GM18498 (cell line): ENCODE measurements around the gene VDR.

ENCODE experiments used
- ATAC-seq: cut with Tn5 transposase; IDR thresholded peaks from one replicate; pipeline ENCODE4 v1.9.1; 2021; ENCODE audit warnings: mild to moderate bottlenecking, moderate library complexity; ENCODE audit not compliant: unreplicated experiment

VDR gene

GRCh38 chr12:47834199-47834903 is 70.4 kb downstream of the VDR start:
- no peak for ATAC-seq

- ATAC-seq: no peak
Measured at GRCh38 chr12:47833591-47834012, 71.2 kb downstream of the VDR start.

DNA sequence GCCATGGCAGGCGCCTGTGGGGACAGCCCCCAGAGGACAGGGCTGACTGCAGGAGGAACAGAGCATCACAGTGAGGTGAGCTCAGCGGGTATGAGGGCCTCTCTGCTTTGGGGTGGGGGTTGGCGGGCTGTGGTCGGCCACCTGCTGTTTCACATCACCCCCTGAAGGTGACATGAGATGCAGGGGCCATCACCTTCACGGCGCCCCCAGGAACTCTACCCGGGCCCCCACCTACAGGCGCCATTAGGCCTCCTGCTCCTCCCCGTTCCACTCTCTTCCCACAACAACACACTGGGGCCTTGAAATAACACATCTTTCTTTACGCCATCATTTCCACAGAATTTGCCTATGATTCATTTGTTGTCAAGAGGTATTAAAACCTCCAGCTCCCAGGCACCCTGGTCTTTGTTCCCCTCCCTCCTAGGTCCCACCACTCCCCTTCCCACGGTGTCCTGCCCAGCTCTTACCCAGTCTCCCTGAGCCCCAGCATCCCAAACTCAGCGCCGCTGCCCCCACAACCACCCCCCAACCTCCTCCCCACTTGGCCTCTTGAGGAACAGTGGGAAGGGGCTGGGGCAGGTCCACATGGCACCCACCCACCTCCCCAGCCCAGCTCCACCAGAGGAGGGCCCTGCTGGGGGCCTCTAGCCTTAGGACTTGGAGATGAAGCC is 72.4 kb downstream of the VDR start:
- no peak for ATAC-seq

DNA sequence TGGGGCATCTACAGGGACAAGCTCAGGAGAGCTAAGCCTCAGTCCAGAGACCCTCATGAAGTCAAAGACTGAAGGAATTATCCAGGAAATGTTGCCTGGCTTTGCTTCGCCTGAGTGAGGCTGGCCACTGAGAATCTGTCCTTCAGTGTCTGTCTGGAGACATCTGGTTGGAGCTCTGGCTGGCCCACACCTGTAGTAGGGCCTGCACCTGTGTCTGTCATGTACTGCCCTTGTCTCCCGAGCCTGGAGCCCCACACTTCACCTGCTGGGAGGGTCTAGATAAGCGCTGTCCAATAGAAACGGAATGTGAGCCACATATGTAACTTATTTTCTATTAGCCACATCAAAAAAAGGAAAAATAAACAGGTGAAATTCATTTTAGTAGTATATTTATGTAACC is 75.2 kb downstream of the VDR start:
- ATAC-seq: no peak

DNA sequence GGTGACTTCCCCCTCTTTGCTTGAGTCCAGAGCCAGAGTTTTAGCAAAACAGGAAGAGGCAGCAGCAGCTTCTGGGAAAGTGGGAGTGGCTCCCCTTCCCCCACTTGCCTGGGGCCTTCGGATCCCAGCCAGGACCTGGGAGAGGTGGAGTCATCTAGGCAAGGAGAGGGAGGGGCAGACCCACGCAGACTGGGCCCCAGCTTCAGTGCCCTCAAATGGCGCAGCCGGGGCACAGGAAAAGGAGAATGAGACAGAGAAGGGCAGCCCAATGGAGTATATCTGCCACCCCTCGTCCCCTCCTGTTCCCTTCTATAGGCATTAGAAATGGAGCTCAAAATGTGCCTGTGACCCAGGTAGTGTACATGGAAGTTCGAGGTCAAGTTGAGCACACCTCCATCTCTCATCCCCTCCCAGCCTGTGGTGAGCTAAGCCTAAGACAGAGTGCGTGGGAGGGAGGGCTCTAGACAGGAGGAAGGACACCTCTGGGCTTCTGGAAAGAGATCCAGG is 75.8 kb downstream of the VDR start:
- no peak for ATAC-seq

DNA sequence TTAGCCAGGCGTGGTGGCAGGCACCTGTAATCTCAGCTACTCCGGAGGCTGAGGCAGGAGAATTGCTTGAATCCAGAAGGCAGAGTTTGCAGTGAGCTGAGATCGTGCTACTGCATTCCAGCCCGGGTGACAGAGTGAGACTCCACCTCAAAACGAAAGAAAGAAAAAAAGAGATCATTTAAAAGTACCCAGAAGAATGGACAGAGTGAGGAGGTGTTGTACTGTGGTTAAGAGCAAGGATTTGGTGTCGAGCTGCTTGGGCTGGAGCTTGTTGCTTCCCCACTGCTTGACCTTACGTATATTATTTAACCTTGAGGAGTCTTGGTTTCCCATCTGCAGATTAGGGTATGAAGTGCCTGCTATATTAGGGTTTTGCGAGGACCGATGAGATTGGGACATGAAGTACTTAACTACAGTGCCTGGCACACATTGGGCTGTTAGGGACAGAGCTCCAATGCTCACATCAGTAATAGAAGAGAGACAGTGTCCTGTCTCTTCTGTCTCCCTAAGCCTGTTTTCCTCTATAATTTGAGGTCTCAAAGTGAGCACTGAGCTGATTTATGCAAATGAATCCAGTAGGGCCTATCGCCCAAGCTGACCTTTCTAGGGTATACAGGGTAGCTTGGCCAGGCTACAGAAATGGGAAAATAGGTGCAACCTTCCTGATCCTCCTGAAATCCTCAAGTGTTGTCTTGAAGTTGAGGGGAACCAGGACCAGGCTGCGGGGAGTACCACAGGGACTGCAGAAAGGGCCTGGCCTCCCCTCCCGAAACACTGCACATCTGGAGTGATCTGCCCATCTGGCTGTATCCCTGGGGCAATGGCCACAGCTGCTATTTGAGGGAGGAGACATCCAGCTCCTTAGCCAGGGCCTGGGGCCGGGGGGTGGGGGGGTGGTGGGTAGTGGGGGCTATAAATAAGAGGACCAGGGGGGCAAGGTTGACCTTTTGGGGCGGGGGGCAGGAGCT is 76.5 kb downstream of the VDR start:
- no peak for ATAC-seq

DNA sequence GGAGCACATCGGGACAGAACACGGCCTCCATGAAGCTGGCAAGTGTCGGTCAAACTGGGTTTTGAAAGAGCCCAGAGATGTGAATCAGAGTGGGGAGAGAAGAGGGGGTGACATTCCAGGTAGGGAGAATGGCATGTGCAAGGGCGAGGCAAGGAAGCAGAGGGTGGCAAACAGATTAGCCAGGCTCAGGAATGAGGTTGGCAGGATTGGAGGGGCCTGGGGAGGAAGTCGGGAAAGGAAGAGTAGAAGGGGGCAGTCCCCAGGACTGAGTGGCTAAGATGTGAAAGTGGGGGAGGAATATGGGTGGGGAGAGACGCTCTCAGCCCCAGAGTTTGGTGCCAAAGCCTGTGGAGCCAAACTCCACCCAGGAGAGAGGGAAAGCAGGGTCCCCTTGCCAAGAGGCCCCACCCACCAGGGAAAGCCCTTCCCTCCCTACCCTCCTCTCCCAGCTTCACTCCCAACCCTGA is 79.6 kb downstream of the VDR start:
- ATAC-seq: no peak

GRCh38 chr12:47824635-47825034 is 80.2 kb downstream of the VDR start:
- ATAC-seq: no peak

DNA sequence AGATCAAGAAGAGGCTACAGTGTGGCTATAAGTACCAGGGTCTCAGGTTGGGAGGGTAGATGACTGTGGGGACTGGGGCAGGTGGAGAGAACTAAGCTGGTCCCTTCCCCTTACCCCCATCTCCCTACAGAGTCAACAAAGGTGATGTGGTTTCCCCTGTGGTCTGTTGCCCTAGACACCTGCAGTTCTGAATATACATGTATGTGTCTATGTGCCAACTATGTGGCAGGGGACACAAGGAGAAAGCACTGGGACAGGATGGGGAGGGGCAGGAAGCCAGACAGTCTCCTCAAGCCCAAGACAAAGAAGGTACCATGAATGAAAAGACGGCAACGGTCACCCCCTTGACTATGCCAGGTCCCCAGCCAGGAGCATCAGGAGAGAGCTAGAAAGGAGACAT is 80.6 kb downstream of the VDR start:
- no peak for ATAC-seq

- no peak for ATAC-seq
Measured at GRCh38 chr12:47823422-47824086, 81.2 kb downstream of the VDR start.

- no peak for ATAC-seq
Measured at GRCh38 chr12:47822863-47823262, 81.9 kb downstream of the VDR start.

DNA sequence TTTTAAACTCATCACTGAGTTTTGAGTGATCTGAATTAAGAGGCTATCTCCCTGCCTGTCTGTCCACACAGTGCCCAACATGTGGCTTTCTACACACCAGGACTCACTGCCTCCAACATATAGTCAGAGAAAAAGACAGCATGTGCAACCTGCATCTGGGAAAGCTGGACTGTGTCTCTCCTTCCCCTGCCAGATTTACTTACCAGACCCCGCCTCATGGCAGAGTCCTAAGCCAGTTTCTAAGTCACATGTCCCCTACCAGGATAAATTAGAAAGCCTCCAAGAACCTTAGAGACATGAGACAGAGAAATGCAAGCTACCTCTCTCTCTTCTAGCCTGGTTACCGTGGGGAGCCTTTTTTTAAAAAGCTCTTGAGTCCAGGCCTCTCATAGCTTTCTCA is 82.4 kb downstream of the VDR start:
- no peak for ATAC-seq

- no peak for ATAC-seq
Measured at GRCh38 chr12:47821346-47821706, 83.5 kb downstream of the VDR start.

DNA sequence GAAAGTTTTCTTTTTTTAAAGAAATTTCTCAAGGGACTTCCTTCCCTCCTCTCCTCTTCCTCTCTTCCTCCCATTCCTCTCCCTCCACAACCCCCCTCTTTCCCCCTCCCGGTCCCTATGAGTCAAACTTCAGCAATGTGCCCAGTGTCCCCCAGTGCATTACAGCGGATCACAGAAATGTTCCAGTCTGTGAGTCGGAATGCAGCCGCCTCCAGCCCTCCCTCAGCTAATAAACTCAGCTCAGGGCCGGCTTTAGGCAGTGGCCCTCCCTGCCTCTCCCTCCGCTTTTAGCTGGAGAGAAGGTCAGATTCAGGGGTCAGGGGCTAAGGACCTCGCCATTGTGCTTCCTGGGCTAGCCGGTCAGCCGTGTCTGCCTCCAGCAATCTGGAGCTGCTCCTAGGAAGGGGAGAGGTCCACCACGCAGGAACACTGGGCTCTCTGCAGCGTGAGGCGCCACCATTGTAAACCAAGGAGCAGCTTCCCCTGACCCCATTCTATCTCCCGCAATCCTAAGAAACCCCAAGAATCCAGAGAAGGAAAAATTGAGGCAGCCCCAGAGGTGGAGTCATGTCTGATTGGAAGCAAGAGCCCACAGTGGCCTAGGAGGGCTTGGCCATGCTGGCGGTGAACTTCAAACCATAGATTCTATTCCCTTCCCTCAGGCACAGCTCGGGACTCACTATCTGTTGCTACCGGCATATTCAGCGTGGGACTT is 84.0 kb downstream of the VDR start:
- no peak for ATAC-seq

DNA sequence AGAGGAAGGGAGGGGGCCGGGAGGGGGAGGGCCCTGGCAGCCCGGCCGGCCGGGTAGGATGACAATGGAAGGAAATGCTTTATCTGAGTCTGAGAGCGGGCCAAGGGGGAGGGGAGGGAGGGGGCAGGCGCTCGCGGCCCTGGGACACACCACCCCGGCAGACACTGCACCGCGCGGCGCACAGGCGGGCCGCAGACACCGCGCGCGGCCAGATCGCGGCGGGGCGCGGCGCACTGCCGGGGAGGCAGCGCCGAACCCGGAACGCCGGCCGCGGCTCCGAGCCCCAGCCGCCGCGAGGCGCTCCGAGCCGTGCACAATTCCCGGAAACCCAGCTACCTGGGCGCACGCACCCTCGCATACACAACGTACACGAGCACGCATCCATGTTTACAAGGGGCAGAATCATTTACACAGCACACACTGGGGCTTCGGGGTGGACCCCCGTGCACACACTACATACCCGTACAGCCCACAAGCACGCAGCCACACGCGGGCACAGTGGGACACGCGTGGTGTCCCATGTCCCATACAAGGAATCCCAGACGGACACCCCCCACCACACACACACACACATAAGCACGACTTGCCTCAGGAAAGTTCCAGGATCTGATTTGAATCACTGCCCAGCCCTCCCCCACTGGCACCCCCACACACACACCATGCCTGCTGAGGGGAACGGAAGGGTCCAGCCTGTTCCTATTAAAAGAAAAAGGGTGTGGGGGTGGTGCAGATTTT is 84.7 kb downstream of the VDR start, which contains the start of gene HDAC7:
TSS of gene HDAC7 (minus strand) at position 8 of the 735 bp plus-strand sequence. CDS start 118 bp downstream, outside the sequence.
- ATAC-seq: peak; percentile 50

DNA sequence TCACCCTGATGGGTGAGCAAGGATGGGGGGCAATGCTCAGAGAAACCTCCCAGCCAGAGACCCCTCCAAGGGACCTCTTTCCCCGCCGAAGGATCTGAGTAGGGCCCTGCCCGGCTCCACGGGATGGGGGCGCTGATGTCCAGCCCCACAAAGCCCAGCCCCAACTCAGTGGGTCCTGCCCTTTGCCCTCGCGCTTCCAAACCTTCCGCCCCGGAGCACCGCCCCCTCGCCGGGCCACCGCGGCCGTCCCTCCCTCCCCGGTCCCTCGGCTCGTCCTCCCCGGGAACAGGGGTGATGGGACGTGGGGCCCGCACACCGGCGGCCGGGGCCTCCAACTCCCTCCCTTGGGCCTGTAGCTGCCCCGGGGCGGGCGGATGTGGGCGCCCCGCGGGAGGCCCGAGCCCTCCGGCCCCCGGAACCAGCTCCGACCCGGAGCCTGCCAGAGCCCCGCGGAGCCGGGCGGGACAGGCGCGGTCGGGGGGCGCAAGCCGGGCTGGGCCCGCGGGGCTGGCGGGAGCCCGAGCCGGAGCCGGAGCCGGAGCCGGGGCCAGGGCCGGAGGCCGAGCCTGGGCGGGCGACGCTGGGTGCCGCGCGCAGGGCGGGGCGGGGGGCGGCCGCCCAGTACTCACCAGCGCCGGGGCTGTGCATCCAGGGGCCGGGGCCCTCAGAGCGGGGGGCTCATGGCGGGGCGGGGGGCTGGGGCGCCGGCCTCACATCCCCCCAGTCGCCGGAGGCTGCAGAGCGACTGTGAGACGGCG is 85.5 kb downstream of the VDR start:
- peak; percentile 46 for ATAC-seq

DNA sequence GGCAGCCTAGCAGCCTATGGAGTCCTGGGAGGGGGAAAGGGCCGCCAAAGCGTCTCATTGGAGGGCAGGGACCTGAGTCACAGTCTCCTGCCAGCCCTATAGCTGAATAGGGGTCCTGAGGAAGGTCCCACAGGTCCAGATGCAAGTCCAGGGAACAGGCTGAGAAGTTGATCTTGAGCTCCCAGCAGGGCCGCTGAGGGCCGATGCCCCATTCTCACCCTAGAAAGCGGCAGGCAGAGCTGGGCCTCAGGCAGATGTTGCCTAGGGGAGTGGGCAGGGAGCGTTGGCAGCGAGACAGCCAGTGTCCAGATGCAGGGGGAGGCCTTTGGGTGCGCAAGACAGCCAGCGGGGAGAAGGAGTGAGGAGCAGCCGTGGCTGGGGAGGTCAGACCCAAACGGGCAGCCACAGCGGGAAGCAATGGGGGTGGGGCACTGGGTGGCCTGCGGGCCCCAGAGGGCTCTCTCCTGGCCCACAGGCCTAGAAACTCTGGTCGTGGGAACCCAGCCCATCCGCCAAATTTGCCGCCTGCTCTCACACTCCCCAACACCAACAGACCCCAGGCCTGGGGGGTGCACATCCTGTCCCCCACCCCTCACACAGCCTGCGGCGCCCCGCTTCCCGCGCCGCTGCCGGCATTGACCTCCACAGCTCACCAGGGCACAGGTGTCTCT is 86.2 kb downstream of the VDR start:
- no peak for ATAC-seq

DNA sequence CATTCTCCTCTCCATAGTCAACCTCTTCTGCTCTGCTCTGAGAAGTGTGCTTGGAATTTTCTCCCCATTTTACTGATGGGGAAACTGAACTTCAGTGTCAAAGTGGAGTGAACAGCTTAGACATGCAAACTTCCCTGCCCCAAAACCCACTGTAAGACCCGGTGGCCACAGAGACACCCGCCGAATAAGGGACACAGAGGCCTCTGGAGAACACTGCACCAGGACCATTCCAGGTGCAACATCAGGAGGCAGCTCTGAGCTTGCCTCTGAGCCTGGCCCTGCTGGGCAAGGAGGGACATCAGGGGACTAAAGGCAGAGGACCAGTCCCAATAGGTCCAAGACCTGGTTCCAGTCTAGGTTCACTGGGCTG is 86.8 kb downstream of the VDR start:
- no peak for ATAC-seq
